ENCODE results near the gene PEX26.

The PEX26 gene

DNA sequence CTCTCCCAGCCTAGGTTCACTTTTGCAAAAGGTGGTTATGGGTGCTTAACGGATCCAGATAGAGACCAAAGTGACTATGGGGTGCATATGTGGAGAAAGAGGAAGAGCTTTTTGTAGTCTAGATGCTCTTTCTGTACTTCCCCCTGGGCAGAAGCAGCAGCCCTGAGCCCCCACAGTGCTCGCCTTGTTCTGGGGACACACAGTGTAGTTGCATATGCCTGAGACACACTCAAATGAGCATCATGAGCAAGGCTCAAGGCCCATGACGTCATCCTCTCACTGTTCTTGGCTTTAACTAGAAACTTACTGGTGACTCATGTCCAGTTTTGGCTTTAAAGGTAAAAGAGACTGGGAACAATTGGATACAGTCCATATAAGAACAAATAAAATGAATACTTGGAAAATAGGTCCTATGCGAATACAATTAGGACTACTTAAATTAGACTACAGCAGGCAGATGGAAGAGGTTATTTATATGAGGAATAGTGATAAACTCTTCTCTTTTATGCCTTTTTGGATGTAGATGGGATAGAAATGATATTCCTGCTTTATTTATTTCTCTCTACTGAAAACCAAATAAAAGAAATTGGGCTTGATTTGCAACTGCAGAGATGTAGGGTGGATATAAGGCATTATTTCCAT is 20.1 kb upstream of the PEX26 start:
- H3K4me3 ChIP-seq (ENCODE audit: low read depth, low read length) = no peak overlapping the region
- TF ChIP-seq, protein P1, sequence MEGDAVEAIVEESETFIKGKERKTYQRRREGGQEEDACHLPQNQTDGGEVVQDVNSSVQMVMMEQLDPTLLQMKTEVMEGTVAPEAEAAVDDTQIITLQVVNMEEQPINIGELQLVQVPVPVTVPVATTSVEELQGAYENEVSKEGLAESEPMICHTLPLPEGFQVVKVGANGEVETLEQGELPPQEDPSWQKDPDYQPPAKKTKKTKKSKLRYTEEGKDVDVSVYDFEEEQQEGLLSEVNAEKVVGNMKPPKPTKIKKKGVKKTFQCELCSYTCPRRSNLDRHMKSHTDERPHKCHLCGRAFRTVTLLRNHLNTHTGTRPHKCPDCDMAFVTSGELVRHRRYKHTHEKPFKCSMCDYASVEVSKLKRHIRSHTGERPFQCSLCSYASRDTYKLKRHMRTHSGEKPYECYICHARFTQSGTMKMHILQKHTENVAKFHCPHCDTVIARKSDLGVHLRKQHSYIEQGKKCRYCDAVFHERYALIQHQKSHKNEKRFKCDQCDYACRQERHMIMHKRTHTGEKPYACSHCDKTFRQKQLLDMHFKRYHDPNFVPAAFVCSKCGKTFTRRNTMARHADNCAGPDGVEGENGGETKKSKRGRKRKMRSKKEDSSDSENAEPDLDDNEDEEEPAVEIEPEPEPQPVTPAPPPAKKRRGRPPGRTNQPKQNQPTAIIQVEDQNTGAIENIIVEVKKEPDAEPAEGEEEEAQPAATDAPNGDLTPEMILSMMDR (IDR thresholded peaks at IDR 0.05; ENCODE audit: borderline replicate concordance, insufficient read depth, low read depth, low read length) = no peak

DNA sequence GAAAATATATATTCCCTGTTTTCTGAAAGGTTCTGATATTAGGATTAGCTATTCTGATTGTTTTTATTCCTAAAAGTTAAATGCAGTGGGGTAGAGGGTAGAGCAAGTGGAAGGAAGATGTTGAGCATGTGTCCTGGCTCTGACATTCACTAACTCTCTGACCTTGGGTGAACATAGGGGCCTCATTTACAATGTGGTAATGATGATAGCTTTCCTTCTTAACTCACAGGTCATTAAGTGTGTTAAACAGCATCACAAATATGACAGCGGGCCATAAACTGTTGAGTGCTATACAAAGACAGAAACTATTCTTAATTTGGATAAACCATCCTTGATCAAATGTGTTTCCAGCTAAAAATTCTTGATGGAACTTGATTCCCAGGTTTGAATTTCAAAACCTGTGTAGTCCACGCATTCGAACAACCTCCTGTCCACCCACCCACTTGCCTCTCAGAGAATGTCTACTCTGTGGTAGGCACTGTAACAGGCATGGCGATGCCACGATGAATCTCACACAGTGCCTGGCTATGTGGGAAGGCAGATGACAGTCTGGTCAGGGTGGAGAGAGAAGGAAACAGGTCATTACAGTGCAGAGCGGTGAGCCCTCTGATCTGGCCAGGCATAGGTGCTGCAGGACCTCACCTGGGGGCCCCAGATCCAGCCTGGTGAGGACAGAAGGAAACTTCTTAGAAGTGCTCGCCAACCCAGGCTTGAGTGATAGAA is 19.3 kb upstream of the PEX26 start:
- TF ChIP-seq, protein P1 (IDR thresholded peaks at IDR 0.05; ENCODE audit: borderline replicate concordance, insufficient read depth, low read depth, low read length) = no peak
- no peak overlapping the region for H3K4me3 ChIP-seq (ENCODE audit: low read depth, low read length)

DNA sequence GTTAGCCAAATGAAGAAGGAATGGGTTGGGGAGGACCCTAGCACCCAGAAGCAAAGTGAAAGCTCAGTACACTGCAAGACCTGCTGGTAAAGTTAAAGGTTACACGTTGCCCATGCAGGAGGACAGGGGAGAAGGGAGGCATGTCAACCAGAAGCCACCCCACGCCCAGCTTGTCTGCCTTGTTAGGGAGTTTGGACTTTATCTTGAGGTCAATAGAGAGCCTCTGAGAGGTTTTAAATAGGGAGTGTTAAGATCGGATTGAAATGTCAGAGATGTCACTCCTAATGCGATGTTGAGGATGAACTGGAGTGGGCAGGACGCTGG is 18.7 kb upstream of the PEX26 start:
- TF ChIP-seq, protein P1 (IDR thresholded peaks at IDR 0.05; ENCODE audit: borderline replicate concordance, insufficient read depth, low read depth, low read length) = no peak
- no peak overlapping the region for H3K4me3 ChIP-seq (ENCODE audit: low read depth, low read length)

DNA sequence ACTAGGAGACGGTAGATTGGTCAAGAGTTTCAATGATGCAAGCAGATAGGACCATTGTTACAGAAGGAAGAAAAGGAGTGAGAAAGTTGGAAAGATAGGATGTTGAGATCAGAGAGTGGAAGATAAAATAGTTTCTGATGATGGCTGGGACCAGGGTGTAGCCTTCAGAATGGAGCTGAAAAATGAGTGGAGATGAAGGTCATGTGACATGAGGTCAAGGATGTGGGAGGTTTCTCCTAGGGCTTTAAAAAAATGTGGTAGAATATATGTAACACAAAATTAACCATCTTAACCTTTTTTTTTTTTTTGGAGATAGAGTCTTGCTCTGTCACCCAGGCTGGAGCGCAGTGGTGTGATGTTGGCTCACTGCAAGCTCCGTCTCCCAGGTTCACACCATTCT is 18.3 kb upstream of the PEX26 start:
- TF ChIP-seq, protein P1 (IDR thresholded peaks at IDR 0.05; ENCODE audit: borderline replicate concordance, insufficient read depth, low read depth, low read length) = no peak
- H3K4me3 ChIP-seq (ENCODE audit: low read depth, low read length) = no peak overlapping the region

DNA sequence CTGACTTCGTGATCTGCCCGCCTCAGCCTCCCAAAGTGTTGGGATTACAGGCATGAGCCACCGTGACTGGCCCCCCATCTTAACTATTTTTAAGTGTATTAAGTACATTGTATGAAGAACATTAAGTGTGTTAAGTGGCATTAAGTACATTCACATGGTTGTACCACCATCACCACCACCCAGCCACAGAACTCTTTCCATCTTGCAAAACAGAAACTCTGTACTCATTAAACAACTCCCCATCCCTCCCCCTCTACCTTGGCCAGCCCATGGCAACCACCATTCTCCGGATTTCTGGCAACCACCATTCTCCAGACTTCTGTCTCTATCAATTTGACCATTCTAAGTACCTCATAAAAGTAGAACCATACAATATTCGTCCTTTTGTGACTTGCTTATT is 17.8 kb upstream of the PEX26 start:
- no peak overlapping the region for H3K4me3 ChIP-seq (ENCODE audit: low read depth, low read length)
- TF ChIP-seq, protein P1 (IDR thresholded peaks at IDR 0.05; ENCODE audit: borderline replicate concordance, insufficient read depth, low read depth, low read length) = no peak

DNA sequence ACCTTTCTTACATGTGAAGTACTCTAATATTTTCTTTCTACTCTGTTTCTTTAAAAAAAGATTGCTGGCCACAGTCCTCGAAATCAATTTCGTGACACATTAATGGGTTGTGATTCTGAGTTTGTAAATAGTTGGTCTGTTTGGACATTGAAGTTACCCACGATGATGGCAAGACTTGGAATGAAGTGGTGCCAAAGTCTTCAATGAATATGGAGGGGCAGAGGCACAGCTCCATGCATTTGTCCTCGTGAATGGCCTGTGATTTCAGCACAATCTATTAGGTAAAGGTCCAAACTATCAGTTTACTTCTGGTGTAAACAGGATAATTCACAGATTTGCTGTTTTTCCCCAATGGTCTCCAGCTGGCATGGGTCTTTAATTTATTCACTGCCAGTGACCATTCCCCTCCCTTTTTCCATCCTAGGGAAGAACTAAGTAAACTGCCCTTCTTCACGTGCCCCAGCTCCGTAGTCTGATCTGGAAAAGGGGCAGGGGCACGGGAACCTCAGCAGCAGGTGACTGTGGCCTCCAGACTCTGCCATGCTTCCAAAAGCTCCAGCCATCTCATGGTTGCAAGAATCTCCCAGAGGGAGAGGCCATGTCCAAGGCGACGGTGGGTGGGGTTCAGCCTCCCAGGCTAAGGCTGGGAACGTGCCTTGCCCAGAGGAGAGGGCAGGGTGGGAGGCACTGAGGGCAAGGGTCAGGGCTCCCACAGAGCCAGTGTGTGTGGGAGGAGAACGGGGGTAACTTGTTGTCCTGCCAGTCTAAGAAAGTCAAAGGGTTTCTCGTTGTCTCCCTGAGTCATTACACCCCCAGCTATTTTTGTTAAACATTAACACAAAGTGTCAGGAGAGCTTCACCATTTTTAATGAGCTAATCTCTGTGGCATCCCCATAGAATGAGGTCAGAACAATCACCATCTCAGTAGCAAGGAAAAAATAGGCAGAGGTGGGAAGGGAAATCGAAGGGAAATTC is 16.9 kb upstream of the PEX26 start:
- TF ChIP-seq, protein P1 (IDR thresholded peaks at IDR 0.05; ENCODE audit: borderline replicate concordance, insufficient read depth, low read depth, low read length) = no peak
- no peak overlapping the region for H3K4me3 ChIP-seq (ENCODE audit: low read depth, low read length)

All from GM12875 (cell line).